HUES48 (cell line): Measurements from ENCODE around the gene NCKAP5.

Source experiments
- H3K27ac ChIP-seq: one replicate; pipeline ENCODE4 v1.7.0; 2013; ENCODE audit warnings: low read depth, low read length, inconsistent platforms
- H3K27me3 ChIP-seq: 2 replicates; pipeline ENCODE4 v1.6.1; 2013; ENCODE audit warnings: mild to moderate bottlenecking, low read length; ENCODE audit not compliant: control insufficient read depth, insufficient read depth
- H3K36me3 ChIP-seq: 2 replicates; pipeline ENCODE4 v1.6.1; 2013; ENCODE audit warnings: low read length; ENCODE audit not compliant: control insufficient read depth, insufficient read depth
- H3K4me1 ChIP-seq: 2 replicates; pipeline ENCODE4 v1.6.1; 2013; ENCODE audit warnings: mild to moderate bottlenecking, low read length; ENCODE audit not compliant: control insufficient read depth, insufficient read depth
- H3K4me3 ChIP-seq: 2 replicates; pipeline ENCODE4 v1.5.1; 2013; ENCODE audit warnings: mild to moderate bottlenecking, low read depth, low read length
- H3K9ac ChIP-seq: 2 replicates; pipeline ENCODE4 v1.6.1; 2013; ENCODE audit warnings: mild to moderate bottlenecking, low read depth, low read length, moderate library complexity
- H3K9me3 ChIP-seq: 2 replicates; pipeline ENCODE4 v1.6.1; 2013; ENCODE audit warnings: low read length; ENCODE audit not compliant: control insufficient read depth, insufficient read depth

Gene NCKAP5

GRCh38 chr2:133421516-133422324 is 146.5 kb downstream of the NCKAP5 start:
- Histone ChIP-seq H3K4me3 (no peak overlapping the region), H3K9me3 (no peaks in the 10 kb centered on the region), H3K4me1 (peaks cover 40% of the 10 kb centered on the region), H3K27ac (no peak overlapping the region), H3K27me3 (no peaks in the 10 kb centered on the region; the same call in 1 of the 2 replicates), H3K9ac (no peak overlapping the region), H3K36me3 (no peaks in the 10 kb centered on the region)

DNA sequence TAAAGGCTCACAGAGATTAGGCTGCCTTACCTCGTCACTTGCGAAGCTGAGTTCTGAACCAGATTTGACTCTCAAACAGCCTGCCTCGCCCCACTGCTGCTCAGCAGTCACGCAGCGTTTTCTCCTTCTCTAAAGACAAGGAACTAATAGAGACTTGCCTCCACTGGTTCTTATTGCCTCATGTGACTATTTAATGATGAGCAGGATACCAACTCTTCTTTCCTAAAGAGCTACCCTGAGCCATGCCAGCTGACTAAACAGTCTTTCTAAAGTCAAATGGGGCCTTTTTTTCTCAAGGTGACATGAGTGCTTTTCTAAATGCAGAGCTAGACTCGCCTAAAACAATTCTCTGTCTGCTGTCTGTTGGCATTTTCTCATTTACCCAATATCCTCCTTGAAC is 147.5 kb downstream of the NCKAP5 start:
- no peaks in the 10 kb centered on the region; the same call in 1 of the 2 replicates for H3K27me3 ChIP-seq
- H3K4me1 ChIP-seq: peaks cover 40% of the 10 kb centered on the region
- H3K27ac ChIP-seq: no peak overlapping the region
- no peak overlapping the region for H3K4me3 ChIP-seq
- H3K36me3 ChIP-seq: no peaks in the 10 kb centered on the region
- H3K9me3 ChIP-seq: no peaks in the 10 kb centered on the region
- no peak overlapping the region for H3K9ac ChIP-seq

DNA sequence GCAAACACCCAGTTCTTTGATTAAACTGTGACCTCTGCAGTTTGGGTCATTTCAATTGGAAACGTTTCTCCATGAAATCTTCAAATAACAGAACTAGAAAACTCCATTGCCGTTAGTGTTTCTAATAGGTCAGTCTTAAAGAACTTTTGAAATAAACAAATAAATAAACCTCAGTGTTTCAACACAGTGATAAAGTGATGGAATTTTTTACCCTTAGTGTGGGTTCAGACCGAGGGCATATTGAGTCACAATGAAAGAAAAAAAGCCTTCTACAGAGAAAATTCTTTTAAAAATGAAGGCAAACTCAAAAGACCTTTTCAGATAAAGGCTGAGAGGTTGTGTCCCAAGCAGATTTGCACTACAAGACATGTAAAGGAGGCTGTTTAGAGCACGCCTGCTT is 149.6 kb downstream of the NCKAP5 start:
- Histone ChIP-seq H3K4me3 (no peak overlapping the region), H3K4me1 (peaks cover 28% of the 10 kb centered on the region), H3K36me3 (no peaks in the 10 kb centered on the region), H3K9ac (no peak overlapping the region), H3K27ac (no peak overlapping the region), H3K27me3 (no peaks in the 10 kb centered on the region; the same call in 1 of the 2 replicates), H3K9me3 (no peaks in the 10 kb centered on the region)

- no peaks in the 10 kb centered on the region for H3K9me3 ChIP-seq
- H3K36me3 ChIP-seq: no peaks in the 10 kb centered on the region
- H3K27ac ChIP-seq: no peak overlapping the region
- H3K27me3 ChIP-seq: peaks cover 2% of the 10 kb centered on the region; the same call in 1 of the 2 replicates
- H3K4me1 ChIP-seq: peaks cover 22% of the 10 kb centered on the region
- H3K4me3 ChIP-seq: no peak overlapping the region
- no peak overlapping the region for H3K9ac ChIP-seq
Measured at GRCh38 chr2:133418021-133418420, 150.2 kb downstream of the NCKAP5 start.

- Histone ChIP-seq H3K27ac (no peak overlapping the region), H3K9ac (no peak overlapping the region), H3K27me3 (peaks cover 8% of the 10 kb centered on the region), H3K36me3 (no peaks in the 10 kb centered on the region), H3K4me3 (no peak overlapping the region), H3K4me1 (peaks cover 15% of the 10 kb centered on the region), H3K9me3 (no peaks in the 10 kb centered on the region)
Measured at GRCh38 chr2:133417415-133417814, 150.8 kb downstream of the NCKAP5 start.

GRCh38 chr2:133416736-133417135 is 151.5 kb downstream of the NCKAP5 start:
- peaks cover 13% of the 10 kb centered on the region for H3K4me1 ChIP-seq
- no peak overlapping the region for H3K9ac ChIP-seq
- no peak overlapping the region for H3K27ac ChIP-seq
- H3K27me3 ChIP-seq: peaks cover 13% of the 10 kb centered on the region
- no peaks in the 10 kb centered on the region for H3K9me3 ChIP-seq
- no peak overlapping the region for H3K4me3 ChIP-seq
- no peaks in the 10 kb centered on the region for H3K36me3 ChIP-seq

DNA sequence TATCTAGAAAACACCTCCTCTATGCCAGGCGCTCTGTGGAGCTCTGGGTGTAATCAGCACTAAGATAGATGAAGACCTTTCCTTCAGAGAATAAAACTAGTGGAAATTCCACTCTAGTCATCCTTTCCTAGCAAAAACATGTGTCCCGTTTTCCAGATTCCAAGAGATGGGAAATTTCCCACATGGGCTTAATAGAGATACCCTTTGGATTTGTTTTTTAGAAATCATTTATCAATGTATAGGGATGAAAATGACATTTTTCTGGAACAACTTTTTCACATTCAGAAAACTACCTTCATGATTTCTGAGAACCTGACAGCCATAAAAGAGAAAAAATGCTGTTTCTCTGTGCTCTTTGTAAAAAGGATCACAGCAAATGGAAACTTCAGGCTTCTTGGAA is 152.1 kb downstream of the NCKAP5 start:
- peaks cover 11% of the 10 kb centered on the region for H3K4me1 ChIP-seq
- no peaks in the 10 kb centered on the region for H3K9me3 ChIP-seq
- H3K27me3 ChIP-seq: peaks cover 13% of the 10 kb centered on the region
- H3K27ac ChIP-seq: no peak overlapping the region
- H3K9ac ChIP-seq: no peak overlapping the region
- no peaks in the 10 kb centered on the region for H3K36me3 ChIP-seq
- no peak overlapping the region for H3K4me3 ChIP-seq

- Histone ChIP-seq H3K9me3 (no peaks in the 10 kb centered on the region), H3K27ac (no peak overlapping the region), H3K4me3 (no peak overlapping the region), H3K27me3 (peaks cover 13% of the 10 kb centered on the region), H3K36me3 (no peaks in the 10 kb centered on the region), H3K9ac (no peak overlapping the region), H3K4me1 (peaks cover 7% of the 10 kb centered on the region)
Measured at GRCh38 chr2:133415210-133415876, 152.9 kb downstream of the NCKAP5 start.

- no peaks in the 10 kb centered on the region for H3K9me3 ChIP-seq
- H3K4me1 ChIP-seq: peaks cover 7% of the 10 kb centered on the region
- H3K27me3 ChIP-seq: peaks cover 13% of the 10 kb centered on the region
- no peak overlapping the region for H3K27ac ChIP-seq
- no peak overlapping the region for H3K4me3 ChIP-seq
- H3K36me3 ChIP-seq: no peaks in the 10 kb centered on the region
- H3K9ac ChIP-seq: no peak overlapping the region
Measured at GRCh38 chr2:133414486-133415209, 153.6 kb downstream of the NCKAP5 start.

GRCh38 chr2:133413863-133414262 is 154.4 kb downstream of the NCKAP5 start:
- Histone ChIP-seq H3K9me3 (no peaks in the 10 kb centered on the region), H3K9ac (no peak overlapping the region), H3K36me3 (no peaks in the 10 kb centered on the region), H3K4me3 (no peak overlapping the region), H3K27me3 (peaks cover 13% of the 10 kb centered on the region), H3K4me1 (peaks cover 7% of the 10 kb centered on the region), H3K27ac (no peak overlapping the region)

- Histone ChIP-seq H3K4me3 (no peak overlapping the region), H3K27me3 (peaks cover 13% of the 10 kb centered on the region)
Measured at GRCh38 chr2:133412694-133413093, 155.6 kb downstream of the NCKAP5 start.

More at GRCh38 chr2:133412694-133413093, 155.6 kb downstream of the NCKAP5 start:
- Histone ChIP-seq H3K36me3 (no peaks in the 10 kb centered on the region), H3K4me1 (peaks cover 7% of the 10 kb centered on the region), H3K9ac (no peak overlapping the region), H3K27ac (no peak overlapping the region), H3K9me3 (no peaks in the 10 kb centered on the region)
